LNCaP clone FGC (cell line): ENCODE results near the gene UBAP2.

Experiments used
- DNase-seq: peaks from one replicate; pipeline ENCODE4 v3.0.0-alpha.2; 2011; ENCODE audit warnings: low read depth
- H3K4me3 ChIP-seq: 2 replicates; pipeline ENCODE4 v1.5.1; 2011; ENCODE audit warnings: mild to moderate bottlenecking, low read depth, low read length, control low read depth
- CTCF ChIP-seq: IDR thresholded peaks from 2 replicates; pipeline ENCODE4 v1.5.1; 2012; ENCODE audit warnings: mild to moderate bottlenecking; ENCODE audit not compliant: control insufficient read depth, insufficient read depth; ENCODE audit errors: extremely low read depth

UBAP2 gene, protein sequence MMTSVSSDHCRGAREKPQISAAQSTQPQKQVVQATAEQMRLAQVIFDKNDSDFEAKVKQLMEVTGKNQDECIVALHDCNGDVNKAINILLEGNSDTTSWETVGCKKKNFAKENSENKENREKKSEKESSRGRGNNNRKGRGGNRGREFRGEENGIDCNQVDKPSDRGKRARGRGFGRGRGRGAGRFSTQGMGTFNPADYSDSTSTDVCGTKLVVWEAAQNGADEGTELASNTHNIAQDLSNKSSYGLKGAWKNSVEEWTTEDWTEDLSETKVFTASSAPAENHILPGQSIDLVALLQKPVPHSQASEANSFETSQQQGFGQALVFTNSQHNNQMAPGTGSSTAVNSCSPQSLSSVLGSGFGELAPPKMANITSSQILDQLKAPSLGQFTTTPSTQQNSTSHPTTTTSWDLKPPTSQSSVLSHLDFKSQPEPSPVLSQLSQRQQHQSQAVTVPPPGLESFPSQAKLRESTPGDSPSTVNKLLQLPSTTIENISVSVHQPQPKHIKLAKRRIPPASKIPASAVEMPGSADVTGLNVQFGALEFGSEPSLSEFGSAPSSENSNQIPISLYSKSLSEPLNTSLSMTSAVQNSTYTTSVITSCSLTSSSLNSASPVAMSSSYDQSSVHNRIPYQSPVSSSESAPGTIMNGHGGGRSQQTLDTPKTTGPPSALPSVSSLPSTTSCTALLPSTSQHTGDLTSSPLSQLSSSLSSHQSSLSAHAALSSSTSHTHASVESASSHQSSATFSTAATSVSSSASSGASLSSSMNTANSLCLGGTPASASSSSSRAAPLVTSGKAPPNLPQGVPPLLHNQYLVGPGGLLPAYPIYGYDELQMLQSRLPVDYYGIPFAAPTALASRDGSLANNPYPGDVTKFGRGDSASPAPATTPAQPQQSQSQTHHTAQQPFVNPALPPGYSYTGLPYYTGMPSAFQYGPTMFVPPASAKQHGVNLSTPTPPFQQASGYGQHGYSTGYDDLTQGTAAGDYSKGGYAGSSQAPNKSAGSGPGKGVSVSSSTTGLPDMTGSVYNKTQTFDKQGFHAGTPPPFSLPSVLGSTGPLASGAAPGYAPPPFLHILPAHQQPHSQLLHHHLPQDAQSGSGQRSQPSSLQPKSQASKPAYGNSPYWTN

GRCh38 chr9:34048727-34049629 is at the start of gene UBAP2:
Gene UBAP2, minus strand, starts transcription at chr9:34048887. Its CDS starts 31,739 bp downstream, at chr9:34017148.
- peak; percentile 28; the same call in 1 of the 2 replicates for TF ChIP-seq CTCF
- H3K4me3 ChIP-seq, result peak within 1 kb of the TSS; percentile 98
- DNase-seq, result peak; percentile 92

GRCh38 chr9:34098307-34098706 is 49.6 kb upstream of the UBAP2 start:
- TF ChIP-seq CTCF, result no peak
- H3K4me3 ChIP-seq, result no peak overlapping the region

DNA sequence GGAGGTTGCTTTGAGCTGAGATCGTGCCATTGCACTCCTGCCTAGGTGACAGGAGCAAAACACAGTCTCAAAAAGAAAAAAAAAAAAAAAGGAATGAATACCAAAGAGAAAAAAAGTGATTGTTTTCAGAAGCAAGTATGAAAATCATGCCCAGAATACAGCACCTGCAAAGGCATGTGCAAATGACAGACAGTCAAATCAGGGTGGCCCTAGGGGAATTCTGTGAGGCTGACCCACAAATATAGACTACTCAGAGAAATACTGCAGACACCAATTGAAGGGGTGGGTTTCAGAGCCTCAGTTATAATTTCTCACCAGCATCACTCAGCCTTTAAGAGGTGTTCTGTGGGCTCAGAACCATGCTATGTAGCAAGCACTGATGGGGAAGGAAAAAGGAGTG is 49.2 kb upstream of the UBAP2 start:
- DNase-seq, result no peak
- TF ChIP-seq CTCF, result no peak
- H3K4me3 ChIP-seq, result no peak overlapping the region

More at GRCh38 chr9:34098307-34098706, 49.6 kb upstream of the UBAP2 start:
- no peak for DNase-seq

DNA sequence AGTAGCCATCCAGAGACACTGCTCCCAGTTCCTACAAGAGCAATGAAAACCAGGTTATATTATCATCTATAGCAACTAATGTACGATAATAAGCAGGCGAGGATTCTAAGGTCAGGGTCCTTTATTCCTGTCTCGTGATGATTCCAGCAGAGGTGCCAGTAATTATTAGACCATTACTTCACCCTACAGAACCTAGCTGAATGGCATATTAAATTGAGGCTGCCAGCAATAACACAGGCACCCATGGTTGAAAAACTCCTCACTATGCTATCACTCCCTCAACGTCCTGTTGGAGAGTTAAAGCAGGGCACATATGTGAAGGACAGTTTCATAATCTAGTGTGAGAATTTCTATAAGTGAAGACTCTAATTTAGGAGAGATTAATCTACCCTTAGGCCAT is 48.1 kb upstream of the UBAP2 start:
- TF ChIP-seq CTCF, result no peak
- H3K4me3 ChIP-seq, result no peak overlapping the region
- DNase-seq, result no peak

- DNase-seq, result no peak
- no peak for TF ChIP-seq CTCF
- no peak overlapping the region for H3K4me3 ChIP-seq
These were observed 44.9 kb upstream of the UBAP2 start for GRCh38 chr9:34093578-34093977.

- no peak overlapping the region for H3K4me3 ChIP-seq
- no peak for TF ChIP-seq CTCF
- no peak for DNase-seq
These were observed 40.6 kb upstream of the UBAP2 start for GRCh38 chr9:34089311-34089710.
